Mammary epithelial cell (primary cell): ENCODE data around the gene PMFBP1.

ENCODE experiments used
- CTCF ChIP-seq, 2 donors: IDR thresholded peaks in 1 of 2; conservative IDR thresholded peaks in 1 of 2; 2 replicates each; pipeline ENCODE4 v1.5.1; 2011 to 2012; ENCODE audit warnings: inconsistent platforms in 2 of 2, low read length in 2 of 2, mild to moderate bottlenecking in 2 of 2, control low read depth in 1 of 2, low read depth in 1 of 2; ENCODE audit not compliant: insufficient read depth in 1 of 2; ENCODE audit errors: extremely low read depth in 1 of 2
- EZH2 ChIP-seq: IDR thresholded peaks from 2 replicates; pipeline ENCODE4 v1.6.1; 2012; ENCODE audit warnings: low read length, inconsistent platforms, borderline replicate concordance

GRCh38 chr16:72109966-72110530 lies 61.9 kb downstream of the PMFBP1 start:
- TF ChIP-seq CTCF (conservative IDR thresholded peaks at IDR 0.05 in 1 of 2, IDR thresholded peaks at IDR 0.05 in 1 of 2; ENCODE audit: extremely low read depth in 1 of 2, insufficient read depth in 1 of 2, low read depth in 1 of 2, low read length in 2 of 2) (no peak), EZH2 (no peak)
